Stimulated activated CD4-positive, alpha-beta T cell treated with anti-CD3 and anti-CD28 coated beads, TNF-alpha, amount 100 ng/mL, for 4 hours (primary cell): Measurements from ENCODE around the gene GAD2.

ENCODE experiments used
- DNase-seq, 3 experiments: peaks; one replicate each; pipeline ENCODE4 v3.0.0-alpha.2; 2020; ENCODE audit warnings: low read depth in 3 of 3

Gene GAD2

DNA sequence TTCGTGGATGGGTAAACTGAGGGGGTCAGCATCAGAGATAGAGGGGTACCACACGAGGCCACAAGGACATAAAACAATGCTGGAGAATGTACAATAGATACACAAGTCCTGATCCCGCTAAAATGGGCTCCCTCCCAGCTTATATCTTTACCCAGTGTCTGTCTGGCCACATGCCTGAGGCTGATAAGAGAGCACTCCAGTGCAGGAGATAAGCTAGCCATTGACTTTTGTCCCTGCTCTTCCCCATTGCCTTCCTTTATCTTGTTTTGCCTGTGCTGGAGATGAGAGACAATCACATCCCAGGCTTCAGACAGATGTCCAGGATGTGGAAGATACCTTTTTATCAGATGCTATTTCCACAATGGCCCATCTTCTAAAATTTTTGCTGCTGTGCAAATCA lies 6.0 kb downstream of the GAD2 start:
- no peak for DNase-seq

DNA sequence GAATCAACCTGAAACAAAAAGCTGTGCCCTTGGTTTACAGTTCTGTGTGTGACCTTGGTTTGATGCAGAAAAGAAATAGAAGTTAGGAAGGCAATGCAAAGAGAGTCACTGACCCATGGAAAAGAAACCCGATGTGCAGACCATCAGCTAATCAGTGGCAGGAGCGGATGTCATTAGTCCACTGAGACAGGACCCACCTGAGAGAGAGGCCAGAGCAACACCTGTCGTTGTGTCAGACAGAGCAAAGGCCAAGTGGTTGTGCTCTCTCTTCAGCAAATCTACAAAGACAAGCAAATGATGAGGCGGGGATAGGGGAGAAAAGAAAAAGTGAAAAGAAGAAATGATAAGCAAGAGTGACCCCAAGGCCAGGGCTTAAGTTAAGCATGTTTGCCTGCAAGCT lies 8.7 kb downstream of the GAD2 start:
- no peak for DNase-seq

DNA sequence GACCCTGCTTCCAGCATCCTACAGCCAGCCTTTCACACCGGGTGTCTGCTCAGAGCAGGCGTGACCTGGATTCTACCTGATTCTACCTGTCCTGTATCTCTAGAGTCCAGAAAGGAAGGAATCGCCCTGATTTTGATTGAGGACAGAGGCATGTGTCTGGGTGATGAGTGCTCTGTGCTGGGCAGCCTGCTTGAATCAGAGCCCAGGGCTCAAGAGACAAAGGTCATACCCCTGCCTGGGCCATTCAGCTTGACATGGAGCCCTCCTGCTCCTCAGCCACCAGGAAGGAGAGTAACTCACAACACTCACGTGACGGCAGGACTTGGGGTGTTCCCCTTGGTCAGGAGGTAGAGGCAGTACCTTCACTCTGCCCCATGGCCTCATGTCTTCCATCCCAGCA lies 11.2 kb downstream of the GAD2 start:
- no peak for DNase-seq

DNA sequence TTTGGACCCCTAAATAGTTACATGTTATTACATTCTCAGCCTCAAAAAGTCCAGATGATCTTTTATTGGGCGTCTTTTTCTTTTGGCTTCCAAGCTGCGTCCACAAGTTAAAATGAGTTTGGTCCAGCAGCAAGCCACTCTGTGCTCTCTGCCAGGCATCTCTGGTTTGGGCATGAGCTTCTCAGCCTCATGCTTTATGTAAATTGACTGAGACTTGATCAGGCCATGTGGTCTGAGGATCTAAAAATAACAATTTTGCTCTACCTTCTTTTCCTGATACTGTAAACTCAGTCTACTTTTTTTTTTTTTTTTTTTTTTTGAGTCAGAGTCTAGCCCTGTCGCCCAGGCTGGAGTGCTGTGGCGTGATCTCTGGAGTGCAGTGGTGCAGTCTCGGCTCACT lies 15.6 kb downstream of the GAD2 start:
- no peak for DNase-seq

DNA sequence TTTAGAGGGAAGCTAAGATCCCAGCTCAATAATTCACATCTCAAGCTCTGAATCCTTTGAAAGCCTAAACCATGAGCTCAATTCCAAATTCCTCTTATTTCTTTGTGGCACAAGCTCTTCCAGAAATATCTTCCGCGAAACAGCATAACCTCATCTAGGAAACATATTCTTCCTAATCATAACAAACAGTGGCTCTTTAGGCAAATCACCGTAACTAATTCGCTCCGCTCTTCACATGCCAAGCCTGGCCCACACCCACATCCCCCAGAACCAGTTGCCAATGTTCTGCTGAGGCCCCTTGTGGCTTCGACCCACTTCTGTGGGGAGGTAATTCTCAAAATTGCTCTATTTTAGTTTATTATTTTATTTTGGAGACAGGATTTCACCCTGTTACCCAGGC lies 19.2 kb downstream of the GAD2 start:
- DNase-seq = no peak

DNA sequence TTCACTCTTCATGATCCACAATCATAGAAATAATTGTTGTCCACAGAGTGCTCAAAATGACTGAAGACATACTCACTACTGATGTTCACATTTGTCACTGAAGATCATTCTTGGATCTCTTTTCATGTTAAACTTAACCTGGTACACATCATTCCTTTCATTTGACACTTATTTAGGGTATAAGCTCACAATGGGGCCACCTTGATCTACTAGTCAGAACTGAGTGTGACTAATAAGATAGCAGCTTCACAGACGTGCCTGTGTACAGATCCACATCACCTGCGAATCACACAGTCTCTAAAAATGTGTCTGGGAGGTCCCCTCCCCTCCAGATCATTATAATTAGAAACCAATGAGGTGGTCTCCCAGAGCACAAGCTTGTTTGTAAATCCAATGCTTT lies 21.8 kb downstream of the GAD2 start:
- no peak for DNase-seq

DNA sequence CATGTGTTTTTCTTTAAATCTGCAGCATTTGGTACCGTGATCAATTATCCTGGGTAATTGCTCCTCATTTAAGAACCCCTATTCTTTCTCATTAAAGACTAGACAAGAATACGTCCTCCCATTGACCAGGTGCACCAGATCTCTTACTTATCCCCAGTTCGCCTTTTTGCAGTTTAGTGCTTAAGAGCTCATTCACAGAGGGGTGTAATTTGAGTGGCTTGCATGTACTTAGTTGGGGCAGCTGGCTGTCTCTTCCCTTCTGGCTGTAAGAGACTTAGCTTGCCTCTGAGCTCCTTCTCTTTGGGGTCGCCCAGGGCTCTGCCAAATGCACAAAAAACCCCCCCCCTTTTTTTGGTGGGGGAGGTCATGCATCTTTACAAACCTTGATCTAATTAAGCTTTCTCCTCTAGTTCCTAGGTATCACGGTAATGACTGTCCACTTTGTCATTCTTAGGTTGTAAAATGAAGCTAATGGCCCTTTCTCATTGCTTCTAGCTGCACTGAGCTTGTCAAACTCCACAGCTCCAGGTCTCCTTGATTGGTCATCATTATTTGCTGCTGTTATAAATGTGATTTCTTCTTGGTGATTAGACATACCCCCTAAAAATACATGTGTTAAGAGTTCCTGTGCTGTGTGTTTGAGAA lies 26.3 kb downstream of the GAD2 start:
- DNase-seq = no peak

DNA sequence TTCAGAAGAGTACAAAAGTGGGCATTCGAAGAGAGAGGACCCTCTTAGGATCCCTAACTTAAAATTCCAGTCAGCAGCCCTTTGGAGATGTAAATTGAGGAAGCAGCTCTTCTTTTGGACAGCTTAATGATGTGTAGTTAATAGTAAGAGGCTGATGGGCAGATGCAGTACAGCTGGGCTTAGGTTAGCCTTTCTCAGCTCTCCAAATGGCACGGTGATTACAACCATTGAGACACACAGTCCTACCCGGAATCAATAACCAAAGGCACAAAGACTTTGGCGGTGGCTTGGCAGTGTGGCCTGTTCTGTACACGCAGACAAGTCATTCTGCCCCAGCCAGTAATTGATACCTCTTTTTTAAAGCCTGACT lies 26.8 kb downstream of the GAD2 start:
- no peak for DNase-seq

DNA sequence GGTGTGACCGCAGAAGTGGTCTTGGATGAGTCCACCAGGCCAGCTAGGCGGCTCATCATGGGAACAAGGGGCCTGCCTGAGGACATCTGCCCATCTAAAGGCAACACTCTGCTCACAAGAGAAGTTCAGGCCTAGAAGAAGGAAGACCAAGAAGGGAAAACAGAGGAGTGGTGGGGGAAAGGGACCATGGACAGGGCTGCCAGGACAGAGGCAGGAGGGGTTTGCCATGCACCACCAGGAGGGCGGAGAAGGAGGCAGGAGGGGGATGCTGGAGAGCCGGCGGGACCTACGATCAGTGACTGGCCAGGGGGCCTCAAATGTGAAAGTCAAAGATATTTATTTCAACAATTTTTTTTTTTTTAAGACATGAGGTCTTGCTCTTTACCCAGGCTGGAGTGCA lies 33.1 kb downstream of the GAD2 start:
- DNase-seq = no peak

DNA sequence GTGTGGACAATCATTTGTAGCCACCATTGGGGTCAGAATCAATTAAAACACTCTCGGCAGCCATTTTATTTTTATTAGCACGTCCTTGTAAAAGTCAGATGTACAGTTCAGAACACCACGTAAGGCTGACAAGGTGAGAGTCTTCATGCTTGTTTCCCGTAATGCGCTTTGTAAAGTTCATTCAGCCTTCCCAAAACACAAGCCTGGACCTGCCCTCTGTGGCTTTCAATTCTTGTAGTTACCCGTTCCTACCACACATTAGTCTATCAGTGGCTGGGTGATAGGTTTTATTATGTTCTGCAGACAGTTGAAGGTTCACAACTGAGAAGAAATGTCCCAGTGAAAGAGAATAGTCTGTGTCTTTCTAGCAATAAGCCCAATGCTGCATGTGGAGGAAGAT lies 35.4 kb downstream of the GAD2 start:
- DNase-seq = no peak

DNA sequence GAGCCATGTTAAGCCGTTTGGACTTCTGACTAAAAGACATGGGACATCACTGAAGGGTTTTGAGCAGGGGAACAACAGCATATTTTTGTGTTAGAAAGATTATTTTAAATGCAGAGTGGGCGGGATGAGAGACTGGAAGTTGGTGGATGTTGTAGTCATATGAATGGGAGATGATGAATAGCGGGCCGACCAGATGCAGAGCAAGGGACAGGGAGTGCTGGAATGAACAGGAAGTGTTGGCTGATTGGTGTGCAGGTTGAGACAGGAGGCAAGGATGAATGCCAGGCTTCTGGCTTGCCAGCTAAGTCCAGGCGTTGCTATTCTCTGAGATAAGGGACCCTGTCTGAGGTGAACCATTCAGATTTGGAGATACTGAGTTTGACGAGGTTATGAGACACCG lies 38.0 kb downstream of the GAD2 start:
- no peak for DNase-seq

DNA sequence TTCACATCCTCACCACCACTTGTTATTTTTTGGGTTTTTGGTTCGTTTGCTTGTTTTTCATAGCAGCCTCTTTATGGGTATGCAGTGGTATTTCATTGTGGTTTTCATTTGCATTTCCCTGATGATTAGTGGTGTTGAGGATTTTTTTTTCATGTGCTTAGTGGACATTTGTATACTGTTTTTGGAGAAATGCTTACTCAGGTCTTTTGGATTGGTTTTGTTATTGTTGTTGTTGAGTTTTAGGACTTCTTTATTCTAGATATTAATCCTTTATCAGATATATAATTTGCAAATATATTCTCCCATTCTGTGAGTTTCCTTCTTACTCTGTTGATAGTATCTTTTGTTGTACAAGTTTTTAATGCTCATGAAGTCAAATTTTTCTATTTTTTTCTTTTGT lies 42.8 kb downstream of the GAD2 start:
- DNase-seq = no peak

DNA sequence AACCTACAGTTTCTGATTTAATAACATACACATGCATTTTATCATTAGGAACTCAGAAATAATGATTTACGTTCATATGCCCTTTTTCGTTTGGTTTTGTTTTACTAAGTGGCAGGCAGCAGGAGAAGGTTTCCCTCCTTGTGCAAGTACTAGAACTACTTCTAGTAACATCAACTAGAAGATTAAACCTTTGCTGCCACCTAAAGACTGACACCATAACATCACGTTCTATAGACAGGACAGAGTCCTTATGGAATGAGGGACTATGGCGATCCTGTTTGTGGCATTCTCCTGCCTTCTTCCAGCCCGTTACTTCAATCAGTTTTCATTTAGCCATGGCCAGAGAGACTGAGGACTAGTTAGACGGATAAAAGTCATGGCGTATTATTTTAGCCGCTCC lies 53.2 kb downstream of the GAD2 start:
- DNase-seq = no peak

DNA sequence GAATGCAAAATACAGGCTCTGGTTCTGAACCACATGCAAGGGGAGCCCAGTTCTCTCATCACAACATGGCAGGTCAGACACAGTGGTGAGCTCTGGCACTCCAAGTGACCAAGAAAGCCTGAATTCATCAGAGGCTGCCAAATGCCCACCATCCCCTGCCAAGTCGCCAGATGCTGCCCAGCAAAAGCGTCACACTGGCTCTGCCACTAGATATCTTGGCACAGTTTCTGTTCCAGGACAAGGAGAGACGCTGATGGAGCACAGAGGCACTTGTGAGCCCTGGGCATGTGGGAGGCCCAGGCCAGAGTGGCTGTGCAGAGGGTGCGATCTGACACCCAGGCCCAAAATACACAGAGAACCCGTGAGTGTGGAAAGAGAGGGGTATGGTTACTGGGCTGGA lies 57.8 kb downstream of the GAD2 start:
- DNase-seq = no peak

DNA sequence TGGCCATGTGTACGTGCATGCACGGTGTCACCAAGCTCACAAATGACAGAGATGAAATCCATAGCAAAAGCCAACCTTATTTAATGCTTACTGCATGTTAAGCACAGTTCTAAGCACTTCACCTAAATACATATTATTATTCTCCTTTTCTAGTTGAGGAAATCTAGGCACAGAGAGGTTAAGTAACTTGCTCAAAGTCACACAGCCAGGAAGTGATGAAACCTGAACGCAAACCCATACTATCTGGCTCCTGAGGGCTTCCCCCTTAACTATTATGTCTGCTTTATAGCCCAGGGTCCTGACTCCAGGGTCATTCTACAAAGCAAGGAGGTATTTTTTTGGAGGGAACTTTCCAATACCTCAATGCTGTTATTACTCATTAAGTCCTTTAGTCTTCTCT lies 61.7 kb downstream of the GAD2 start:
- no peak for DNase-seq

DNA sequence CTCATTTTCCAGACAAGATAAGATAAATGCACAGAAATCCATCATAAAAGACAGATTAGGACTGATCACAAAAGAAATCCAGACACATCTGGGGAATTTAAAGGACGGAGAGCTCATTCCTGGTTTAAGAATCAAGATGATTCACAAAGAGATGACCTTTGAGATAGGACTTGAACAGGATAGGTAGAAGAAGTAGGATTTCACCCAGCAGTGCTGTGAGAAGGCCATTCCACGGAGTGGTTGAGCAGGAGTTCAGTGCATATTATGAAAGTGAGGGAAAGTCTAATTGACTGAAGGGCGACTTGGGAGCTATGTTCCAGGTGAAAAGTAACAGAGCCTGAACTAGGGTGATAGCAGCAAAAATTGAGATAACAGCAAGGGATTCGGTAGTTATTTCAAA lies 73.7 kb downstream of the GAD2 start:
- no peak for DNase-seq

DNA sequence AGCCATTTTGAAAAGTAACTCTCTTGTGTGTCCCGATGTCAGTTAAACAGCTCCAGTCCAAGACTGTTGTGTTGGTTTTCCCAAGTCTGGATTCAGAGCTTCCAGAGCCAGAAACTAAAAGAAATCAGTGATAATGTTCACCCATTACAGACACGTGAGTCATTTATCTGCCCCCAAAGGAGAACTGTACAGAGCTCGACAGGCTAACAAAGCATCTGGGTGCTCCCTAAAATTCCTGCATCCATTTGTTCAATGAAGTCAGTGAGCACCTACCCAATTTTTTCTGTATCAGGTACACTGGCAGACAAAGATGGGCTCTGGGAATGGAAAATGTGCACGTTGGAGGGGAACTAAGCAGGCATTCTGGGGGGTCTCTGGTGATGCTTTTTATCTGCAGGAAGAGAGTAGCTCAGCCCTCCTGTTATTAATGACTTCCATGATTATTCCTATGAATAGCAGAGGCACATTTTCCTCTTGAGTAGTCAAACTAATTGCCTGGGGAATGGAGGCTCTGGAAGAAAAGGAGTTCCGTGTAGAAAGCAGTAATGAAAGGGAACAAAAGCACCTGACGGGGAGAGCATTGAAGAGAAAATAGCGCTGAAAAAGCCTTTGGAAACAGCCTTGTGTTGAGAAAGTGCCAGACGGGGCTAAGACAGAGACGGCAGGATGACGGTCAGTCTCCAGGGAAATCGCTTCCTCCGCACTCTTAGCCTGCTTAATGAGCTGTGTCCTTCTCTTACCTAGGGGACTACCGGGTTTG lies 75.3 kb downstream of the GAD2 start:
- no peak for DNase-seq

DNA sequence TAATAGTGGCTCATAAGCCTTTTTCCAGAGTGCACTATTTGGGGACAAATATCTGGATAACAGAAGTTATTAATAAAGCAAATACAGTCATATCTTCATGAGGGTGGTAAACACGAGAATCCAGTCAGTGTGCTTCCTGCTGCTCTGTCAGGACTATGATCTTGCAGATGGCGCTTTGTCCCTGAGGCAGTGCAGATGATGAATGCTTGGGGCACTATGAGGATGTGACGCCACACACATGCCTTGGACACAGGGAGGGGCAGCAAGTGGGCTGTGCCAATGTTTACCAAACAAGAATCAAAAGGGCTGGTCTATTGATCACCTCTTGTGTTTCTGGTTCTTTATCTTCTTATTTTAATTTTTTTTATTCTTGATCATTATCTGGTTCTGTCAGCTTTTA lies 79.8 kb downstream of the GAD2 start:
- DNase-seq = no peak

DNA sequence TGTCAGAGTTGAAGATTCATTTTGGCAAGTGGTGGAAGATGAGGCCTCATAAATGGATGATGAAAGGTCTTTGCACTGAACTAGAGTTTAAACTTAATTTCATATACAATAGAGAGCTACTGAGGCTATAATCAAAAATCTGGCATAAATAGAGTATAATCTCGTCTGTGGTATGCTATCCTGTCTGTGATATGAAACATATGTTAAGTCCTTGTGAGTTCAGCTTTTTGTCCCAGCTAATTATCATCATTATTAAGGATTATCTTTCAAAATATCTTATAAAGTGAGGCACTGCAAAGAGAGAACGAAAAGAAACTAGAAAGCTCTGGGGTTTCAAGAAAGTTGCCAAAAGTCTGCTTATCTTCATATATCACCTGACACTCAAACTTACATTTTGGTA lies 83.4 kb downstream of the GAD2 start:
- DNase-seq = no peak

DNA sequence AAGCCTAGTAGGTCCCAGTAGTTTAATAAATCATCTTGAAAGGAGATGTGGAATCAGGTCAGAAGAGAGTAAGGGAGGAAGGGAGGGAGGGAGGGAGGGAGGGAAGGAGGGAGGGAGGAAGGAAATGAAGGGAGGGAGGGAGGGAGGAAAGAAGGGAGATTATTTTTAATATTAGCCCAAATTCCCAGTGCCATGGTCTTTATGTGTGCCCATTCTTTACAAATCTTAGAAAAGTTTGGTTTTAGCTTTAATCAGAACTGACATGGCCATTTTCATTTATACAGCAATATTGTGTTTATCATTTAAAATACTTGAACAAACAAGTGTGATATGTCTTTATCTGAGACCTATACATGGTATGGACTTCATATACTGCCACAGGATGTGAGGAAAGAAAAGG lies 86.8 kb downstream of the GAD2 start:
- no peak for DNase-seq

DNA sequence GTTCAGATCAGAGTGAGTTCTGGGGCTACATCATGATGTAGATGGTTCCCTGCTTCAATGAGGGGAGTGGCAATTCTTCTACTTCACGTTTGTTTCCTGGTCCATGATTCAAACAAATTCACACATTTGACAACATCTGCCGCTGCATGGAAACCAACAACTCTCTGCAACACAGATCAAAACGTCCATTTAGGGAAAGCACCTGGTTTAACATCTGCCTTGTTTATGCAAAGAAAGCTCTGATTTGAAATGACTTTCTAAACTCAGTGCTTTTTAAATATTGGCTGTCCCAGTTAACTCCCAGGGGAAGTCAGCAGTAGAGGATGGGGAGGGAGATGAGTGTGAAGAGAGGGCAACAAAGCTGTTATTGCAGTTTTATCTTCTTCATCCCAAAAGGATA lies 93.8 kb downstream of the GAD2 start:
- no peak for DNase-seq

DNA sequence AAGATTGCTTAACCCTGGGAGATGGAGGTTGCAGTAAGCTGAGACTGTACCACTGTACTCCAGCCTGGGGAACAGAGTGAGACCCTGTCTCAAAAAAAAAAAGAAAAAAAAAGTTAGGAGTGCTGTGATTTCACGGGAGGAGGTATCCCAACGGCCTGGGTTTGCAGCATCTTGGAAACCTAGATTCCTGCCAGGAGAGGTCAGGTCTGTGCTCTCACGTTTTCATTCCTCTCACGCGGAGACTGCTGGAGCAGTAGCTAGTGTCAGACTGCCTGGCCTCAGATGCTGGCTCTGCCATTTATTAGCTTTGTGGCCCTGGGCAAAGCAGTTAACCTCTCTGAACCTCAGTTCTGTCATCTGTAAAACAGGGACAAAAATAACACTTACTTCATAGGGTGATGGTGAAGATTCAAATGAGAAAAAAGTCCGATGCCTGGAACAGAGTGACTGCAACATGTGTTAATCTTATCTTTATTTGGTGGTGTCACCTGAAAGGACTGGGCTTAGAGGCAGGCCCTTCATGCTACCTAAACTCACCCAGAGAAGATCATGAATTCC lies 94.9 kb downstream of the GAD2 start:
- DNase-seq = no peak

DNA sequence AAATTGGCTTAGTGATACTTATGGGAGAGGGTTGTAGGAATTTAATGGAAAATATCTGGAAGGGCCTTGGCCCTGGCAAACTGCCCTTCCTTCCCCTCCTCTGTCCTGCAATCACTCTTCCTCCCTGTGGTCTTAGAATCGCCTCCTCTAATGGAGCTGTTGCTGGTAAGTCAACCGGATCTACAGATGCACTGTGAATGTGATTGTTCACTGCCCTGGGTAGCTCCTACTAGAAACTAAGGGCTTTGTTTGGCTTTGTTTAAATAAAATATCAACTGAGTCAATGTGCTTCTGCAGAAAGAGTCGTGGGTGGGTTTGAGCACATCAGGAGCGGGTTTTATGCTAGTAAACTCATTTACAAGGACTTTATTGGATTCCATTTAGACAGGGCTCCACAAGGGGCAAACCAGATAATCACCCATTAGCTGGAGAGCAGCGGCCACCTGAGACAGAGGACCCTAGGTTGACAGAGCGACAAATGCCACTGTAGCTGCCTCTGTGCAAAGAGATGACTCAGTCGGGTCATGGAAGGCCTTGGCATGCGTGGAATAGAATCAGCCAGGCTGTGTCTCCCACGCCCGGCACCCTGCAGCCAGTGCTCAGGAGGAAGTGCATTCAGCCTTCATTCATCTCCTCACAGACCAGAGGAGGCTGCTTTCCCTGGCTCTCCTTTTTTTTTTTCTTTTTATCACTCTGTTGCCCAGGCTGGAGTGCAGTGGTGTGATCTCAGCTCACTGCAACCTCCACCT lies 97.9 kb downstream of the GAD2 start:
- no peak for DNase-seq
